ENCODE measurements around the gene STK39.
"Not testable (repeated sequence)": the region's sequence is repeated elsewhere in the genome, so short reads cannot be mapped to it uniquely, and the experiment has no call there.

The STK39 gene

GRCh38 chr2:168247341-168248261 lies at the start of gene STK39:
TSS of gene STK39 (minus strand) at chr2:168247595. CDS start at chr2:168247435, 160 bp downstream.
- DNase-seq, result peak in 51 of 56 donors; percentile 21 to 77 (median 60)

GRCh38 chr2:168295051-168295450 lies 47.7 kb upstream of the STK39 start:
- DNase-seq, result no peak

GRCh38 chr2:168294409-168294808 lies 47.0 kb upstream of the STK39 start:
- no peak for DNase-seq

GRCh38 chr2:168293766-168294165 lies 46.4 kb upstream of the STK39 start:
- no peak for DNase-seq

GRCh38 chr2:168290391-168290790 lies 43.0 kb upstream of the STK39 start:
- DNase-seq, result no peak

GRCh38 chr2:168289880-168290279 lies 42.5 kb upstream of the STK39 start:
- no peak for DNase-seq

- DNase-seq, result no peak
Measured at GRCh38 chr2:168286535-168286934, 39.1 kb upstream of the STK39 start.

GRCh38 chr2:168278424-168278888 lies 31.1 kb upstream of the STK39 start:
- no peak for DNase-seq

- no peak for DNase-seq
Measured at GRCh38 chr2:168277276-168277675, 29.9 kb upstream of the STK39 start.

GRCh38 chr2:168272225-168272624 lies 24.8 kb upstream of the STK39 start:
- no peak for DNase-seq

GRCh38 chr2:168262926-168263325 lies 15.5 kb upstream of the STK39 start:
- not testable (repeated sequence) for DNase-seq

GRCh38 chr2:168256448-168256847 lies 9.1 kb upstream of the STK39 start:
- DNase-seq, result no peak

GRCh38 chr2:168255866-168256265 lies 8.5 kb upstream of the STK39 start:
- DNase-seq, result no peak

- no peak for DNase-seq
Measured at GRCh38 chr2:168255103-168255502, 7.7 kb upstream of the STK39 start.

- no peak for DNase-seq
Measured at GRCh38 chr2:168254158-168254935, 7.0 kb upstream of the STK39 start.

- no peak for DNase-seq
Measured at GRCh38 chr2:168253379-168253778, 6.0 kb upstream of the STK39 start.

GRCh38 chr2:168252976-168253375 lies 5.6 kb upstream of the STK39 start:
- no peak for DNase-seq

- peak in 54 of 56 donors; percentile 16 to 90 (median 68) for DNase-seq
Measured at GRCh38 chr2:168246483-168247340, 683 bp downstream of the STK39 start.

GRCh38 chr2:168246072-168246482 lies 1.3 kb downstream of the STK39 start:
- no peak for DNase-seq

GRCh38 chr2:168245074-168245825 lies 2.1 kb downstream of the STK39 start:
- DNase-seq, result no peak
